GM12874 (cell line): ENCODE results near the gene IQCE.

Experiments used
- TF ChIP-seq, protein P1 (sequence below): IDR thresholded peaks from 2 replicates; pipeline ENCODE4 v1.5.1; 2011; ENCODE audit warnings: low read depth, mild to moderate bottlenecking, control low read depth, low read length, moderate library complexity; ENCODE audit not compliant: insufficient read depth

Gene IQCE

DNA sequence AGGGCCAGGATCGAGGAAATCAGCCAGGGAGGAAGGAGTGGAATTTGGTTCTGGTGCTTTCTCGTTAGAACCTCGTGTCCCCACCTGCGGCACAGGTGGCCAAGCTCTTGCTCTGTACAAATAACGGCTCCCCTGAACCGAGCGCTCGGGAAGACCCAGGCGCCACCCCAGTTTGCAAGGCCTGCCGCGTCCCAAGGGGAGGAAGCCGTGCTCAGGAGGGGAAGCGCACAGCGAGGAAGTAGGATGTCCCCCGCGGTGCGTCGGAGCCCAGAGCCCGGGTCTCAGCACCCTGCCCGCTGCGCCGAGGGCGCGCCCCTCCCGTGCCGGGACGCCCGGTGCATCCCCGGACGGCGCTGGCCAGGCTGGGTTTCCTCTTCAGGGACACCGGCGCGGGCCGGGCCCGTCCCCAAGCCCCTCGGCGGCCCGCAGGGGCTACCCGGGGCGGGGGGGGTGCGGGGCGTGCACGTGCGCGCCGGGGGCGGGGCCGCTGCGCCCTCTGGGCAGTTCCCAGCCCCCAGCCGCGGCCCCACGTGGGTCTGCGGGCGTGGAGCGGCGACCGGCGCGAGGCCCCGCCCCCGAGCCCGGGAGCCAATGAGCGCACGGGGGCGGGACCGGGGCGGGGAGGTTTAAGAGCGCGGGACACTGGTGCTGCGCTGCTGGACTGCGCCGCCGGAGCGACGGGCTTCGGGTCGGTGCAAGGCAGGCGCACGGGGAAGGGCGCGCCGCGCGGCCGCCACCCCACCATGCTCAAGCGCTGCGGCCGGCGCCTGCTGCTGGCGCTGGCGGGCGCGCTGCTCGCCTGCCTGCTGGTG, 39.5 kb upstream of the IQCE start, which contains the start of gene LFNG:
Gene LFNG (plus strand): TSS at position 656 of the 812 bp plus-strand sequence. CDS start 88 bp downstream, at position 744.
- TF ChIP-seq, protein P1, sequence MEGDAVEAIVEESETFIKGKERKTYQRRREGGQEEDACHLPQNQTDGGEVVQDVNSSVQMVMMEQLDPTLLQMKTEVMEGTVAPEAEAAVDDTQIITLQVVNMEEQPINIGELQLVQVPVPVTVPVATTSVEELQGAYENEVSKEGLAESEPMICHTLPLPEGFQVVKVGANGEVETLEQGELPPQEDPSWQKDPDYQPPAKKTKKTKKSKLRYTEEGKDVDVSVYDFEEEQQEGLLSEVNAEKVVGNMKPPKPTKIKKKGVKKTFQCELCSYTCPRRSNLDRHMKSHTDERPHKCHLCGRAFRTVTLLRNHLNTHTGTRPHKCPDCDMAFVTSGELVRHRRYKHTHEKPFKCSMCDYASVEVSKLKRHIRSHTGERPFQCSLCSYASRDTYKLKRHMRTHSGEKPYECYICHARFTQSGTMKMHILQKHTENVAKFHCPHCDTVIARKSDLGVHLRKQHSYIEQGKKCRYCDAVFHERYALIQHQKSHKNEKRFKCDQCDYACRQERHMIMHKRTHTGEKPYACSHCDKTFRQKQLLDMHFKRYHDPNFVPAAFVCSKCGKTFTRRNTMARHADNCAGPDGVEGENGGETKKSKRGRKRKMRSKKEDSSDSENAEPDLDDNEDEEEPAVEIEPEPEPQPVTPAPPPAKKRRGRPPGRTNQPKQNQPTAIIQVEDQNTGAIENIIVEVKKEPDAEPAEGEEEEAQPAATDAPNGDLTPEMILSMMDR = no peak

DNA sequence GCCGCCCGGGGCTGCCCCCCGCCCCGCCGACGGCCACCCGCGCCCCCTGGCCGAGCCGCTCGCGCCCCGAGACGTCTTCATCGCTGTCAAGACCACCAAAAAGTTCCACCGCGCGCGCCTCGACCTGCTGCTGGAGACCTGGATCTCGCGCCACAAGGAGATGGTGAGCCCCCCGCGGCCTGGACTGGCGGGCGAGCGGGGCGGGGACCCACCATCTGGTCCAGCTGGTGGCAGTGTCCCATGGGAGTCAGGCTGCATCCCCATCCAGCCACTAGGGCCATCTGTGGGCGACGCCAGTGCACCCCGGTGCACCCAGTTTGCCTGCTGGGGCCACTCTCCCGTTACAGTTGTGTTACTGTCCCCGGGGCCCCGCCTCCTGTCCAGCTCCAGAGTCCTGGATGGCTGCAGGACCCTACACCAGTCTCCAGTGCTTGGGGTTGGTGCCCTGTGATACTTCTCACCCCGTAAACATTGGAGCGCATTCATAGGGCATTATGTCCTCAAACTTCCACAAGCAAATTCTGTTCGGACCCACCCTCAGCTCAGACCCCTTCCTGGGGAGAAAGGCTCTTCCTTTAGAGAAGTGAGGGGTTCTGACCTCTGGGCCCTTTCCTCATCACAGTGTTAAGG, 38.5 kb upstream of the IQCE start:
- TF ChIP-seq, protein P1 = 0 out of 2 replicates have a peak, but pooled peaks have one; percentile 4

DNA sequence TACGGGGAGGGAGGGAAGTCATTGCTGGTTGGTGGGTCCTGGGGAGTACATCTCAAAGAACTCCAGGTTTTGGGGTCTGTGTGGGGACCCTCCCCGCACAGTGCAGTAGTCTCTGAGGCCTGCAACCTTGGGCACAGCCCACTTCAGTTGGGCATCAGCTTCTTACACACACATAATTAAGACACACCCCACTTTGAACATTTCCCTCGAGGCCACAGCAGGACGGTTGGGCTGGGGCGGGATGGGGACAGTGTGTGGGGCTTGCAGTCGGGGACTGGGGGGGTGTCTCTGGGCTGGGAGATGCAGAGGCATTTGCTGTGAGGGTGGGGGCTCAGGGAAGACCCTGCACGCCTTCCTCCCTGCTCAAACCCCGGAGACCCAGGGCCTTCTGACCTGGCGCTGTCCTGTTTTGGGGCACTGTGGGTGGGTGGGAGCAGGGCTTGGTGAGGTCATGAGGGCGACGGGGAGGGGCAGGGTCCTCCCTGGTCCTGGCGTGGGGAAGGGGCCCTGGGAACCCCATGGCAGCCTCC, 38.0 kb upstream of the IQCE start:
- TF ChIP-seq, protein P1 = no peak

DNA sequence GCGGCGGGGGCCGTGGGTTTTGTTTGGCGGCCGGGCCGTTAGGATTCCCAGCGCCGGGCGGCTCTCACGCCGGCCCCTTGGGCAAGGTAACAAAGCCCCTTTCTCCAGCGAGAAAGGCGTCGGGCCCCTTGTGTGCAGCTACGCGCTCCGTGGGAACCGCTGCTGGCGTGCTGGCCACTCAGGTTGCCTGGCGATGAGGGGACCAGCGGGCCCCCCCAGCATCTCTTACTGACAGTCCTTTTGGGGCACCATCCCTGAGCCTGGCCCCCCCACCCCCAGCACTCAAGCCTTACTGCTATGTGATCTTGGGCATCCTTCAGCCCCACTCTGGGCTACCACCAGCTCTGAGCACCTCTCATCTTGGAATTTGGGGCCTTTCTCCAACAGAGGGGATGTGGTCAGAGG, 37.4 kb upstream of the IQCE start:
- TF ChIP-seq, protein P1 = no peak

DNA sequence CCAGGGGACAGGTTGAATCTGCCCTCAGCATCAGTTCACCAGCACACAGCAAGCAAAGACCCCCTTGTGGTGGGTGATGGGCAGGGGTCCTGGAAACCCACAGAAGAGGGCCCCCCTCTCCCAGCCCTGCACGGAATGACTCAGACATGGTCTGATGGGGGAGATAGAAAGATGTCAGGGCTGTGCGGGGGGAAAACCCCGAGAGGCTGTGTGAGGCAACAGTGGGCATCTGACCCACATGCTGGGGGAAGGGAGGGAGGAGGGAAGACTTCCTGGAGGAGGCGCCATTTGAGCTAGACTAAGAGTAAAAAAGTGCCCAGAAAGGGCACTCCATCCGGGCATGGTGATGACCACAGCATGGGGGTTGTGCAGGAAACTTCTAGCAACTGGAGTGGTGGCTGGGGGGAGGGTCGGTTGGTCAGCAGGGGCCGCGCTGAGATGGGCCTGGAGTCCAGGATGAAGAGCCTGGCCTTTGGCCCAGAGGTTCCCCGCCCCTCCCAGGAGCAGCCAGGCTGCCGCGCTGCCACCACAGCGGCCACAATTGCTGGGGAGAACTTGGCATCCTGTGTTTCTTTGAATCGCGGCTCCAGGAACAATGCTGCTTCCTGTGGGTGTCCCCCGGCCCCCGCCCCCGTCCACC, 36.7 kb upstream of the IQCE start:
- TF ChIP-seq, protein P1 = no peak

DNA sequence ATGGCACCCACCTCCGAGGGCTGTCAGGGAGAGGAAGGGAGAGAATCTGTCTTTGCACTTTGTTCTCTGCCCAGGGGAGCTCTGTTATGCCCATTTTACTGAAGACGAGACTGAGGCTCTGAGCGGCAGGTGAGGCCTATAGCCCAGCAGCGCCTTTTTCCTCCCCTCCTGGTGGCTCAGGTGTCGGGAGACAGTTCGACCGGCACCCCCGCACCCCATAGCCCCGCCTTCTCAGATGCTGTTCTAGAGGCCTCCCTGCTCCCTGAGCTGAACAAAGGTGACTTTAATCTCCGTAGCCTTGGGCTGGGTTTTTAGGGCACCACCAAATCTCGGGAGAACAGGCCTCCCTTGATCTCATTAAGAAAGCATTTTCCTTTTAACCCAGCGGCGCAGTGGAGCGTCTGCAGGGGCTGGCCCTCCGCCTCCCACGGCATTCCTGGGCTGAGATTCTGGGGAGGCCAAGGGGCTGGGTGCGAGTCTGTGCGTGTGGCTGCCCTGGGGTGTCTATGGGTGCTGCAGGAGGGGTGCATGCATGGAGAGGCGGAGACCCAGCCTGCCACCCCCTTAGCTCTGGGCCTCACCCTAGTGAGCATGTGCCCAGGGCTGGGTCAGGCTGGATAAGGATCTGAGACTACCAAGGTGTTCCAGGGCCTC, 35.9 kb upstream of the IQCE start:
- TF ChIP-seq, protein P1 = no peak

DNA sequence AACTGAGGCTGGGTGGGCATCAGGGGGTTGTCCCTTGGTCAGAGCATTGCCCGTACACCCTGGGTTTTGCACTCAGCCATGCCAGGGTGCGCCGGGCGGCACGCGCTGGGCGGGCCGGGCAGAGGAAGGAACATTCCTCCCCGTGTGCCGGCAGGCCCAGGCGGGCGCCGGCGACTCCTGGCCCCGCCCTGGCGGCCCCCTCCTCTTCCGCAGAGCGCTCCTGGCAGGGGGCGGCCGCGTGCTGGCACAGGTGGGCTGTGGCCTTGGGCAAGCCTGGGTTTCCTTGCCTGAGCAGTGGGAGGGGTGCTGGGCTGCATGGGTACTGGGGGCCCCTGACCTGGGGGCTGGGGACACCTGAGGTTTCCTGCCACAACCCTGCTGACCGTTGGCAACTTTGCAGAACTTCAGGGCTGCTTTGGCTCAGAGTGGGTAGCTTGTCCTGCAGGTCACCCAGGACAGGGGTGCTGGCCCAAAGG, 35.3 kb upstream of the IQCE start:
- TF ChIP-seq, protein P1 = no peak
